OCI-LY1 (cell line): ENCODE results near the gene MYH14.

Experiments used
- H2AFZ ChIP-seq: fragments of 200-600 bp; sonication (generic), shearing (Covaris generic); 2 replicates; pipeline ENCODE4 v1.6.0; 2014; ENCODE audit warnings: antibody characterized with exemption, mild to moderate bottlenecking, low read length
- H3F3A ChIP-seq: fragments of 200-600 bp; sonication (generic), shearing (Covaris generic); 2 replicates; pipeline ENCODE4 v1.6.0; 2014; ENCODE audit warnings: mild to moderate bottlenecking, antibody characterized with exemption, low read length, moderate library complexity; ENCODE audit not compliant: insufficient read depth
- H3K27ac ChIP-seq: fragments of 200-600 bp; sonication (generic); 2 replicates; pipeline ENCODE4 v1.5.1; 2014; ENCODE audit warnings: low read length, mixed run types, mild to moderate bottlenecking, low read depth; ENCODE audit not compliant: poor library complexity, severe bottlenecking
- H3K27me3 ChIP-seq: fragments of 200-600 bp; sonication (generic); 2 replicates; pipeline ENCODE4 v1.6.0; 2014; ENCODE audit warnings: antibody characterized with exemption, mild to moderate bottlenecking, low read length, moderate library complexity; ENCODE audit not compliant: insufficient read depth
- H3K36me3 ChIP-seq: fragments of 200-600 bp; sonication (generic); 2 replicates; pipeline ENCODE4 v1.6.1; 2014; ENCODE audit warnings: mild to moderate bottlenecking, antibody characterized with exemption, low read length, moderate library complexity, mixed read lengths; ENCODE audit not compliant: insufficient read depth
- H3K4me1 ChIP-seq: fragments of 200-600 bp; sonication (generic); 2 replicates; pipeline ENCODE4 v1.5.1; 2014; ENCODE audit warnings: mild to moderate bottlenecking, low read length, moderate library complexity; ENCODE audit not compliant: insufficient read depth, severe bottlenecking
- H3K4me2 ChIP-seq: fragments of 200-600 bp; sonication (generic), shearing (Covaris generic); 2 replicates; pipeline ENCODE4 v1.6.1; 2014; ENCODE audit warnings: low read length
- H3K4me3 ChIP-seq: fragments of 200-600 bp; sonication (generic); 2 replicates; pipeline ENCODE4 v1.5.1; 2014; ENCODE audit warnings: low read length, low read depth, mild to moderate bottlenecking, mixed read lengths; ENCODE audit not compliant: poor library complexity, severe bottlenecking
- H3K79me2 ChIP-seq: fragments of 200-600 bp; shearing (Covaris generic); 2 replicates; pipeline ENCODE4 v1.6.1; 2016; ENCODE audit warnings: mixed run types, low read length, mixed read lengths; ENCODE audit not compliant: insufficient read depth
- H3K9ac ChIP-seq: fragments of 200-600 bp; sonication (generic), shearing (Covaris generic); 2 replicates; pipeline ENCODE4 v1.6.1; 2014; ENCODE audit warnings: mild to moderate bottlenecking, low read length, mixed read lengths
- H3K9me2 ChIP-seq: fragments of 200-600 bp; sonication (generic), shearing (Covaris generic); 2 replicates; pipeline ENCODE4 v1.6.1; 2014; ENCODE audit warnings: low read depth, mild to moderate bottlenecking, low read length, mixed read lengths
- H3K9me3 ChIP-seq: fragments of 200-600 bp; shearing (Covaris generic); 2 replicates; pipeline ENCODE4 v1.6.1; 2014; ENCODE audit warnings: low read length, mixed read lengths
- H4K20me1 ChIP-seq: fragments of 200-600 bp; sonication (generic), shearing (Covaris generic); 2 replicates; pipeline ENCODE4 v1.6.0; 2016; ENCODE audit warnings: mild to moderate bottlenecking, low read length; ENCODE audit not compliant: insufficient read depth
- CTCF ChIP-seq: fragments of 200-600 bp; sonication (generic), shearing (Covaris generic); IDR thresholded peaks from 2 replicates; pipeline ENCODE4 v1.5.1; 2017; ENCODE audit warnings: mild to moderate bottlenecking, antibody characterized with exemption, low read length, moderate library complexity, mixed read lengths
- EZH2 ChIP-seq: fragments of 200-600 bp; sonication (generic), shearing (Covaris generic); IDR thresholded peaks from 2 replicates; pipeline ENCODE4 v1.8.0; 2017; ENCODE audit warnings: borderline replicate concordance, mixed run types, mild to moderate bottlenecking, antibody characterized with exemption, low read length, moderate library complexity, mixed read lengths

Gene MYH14

DNA sequence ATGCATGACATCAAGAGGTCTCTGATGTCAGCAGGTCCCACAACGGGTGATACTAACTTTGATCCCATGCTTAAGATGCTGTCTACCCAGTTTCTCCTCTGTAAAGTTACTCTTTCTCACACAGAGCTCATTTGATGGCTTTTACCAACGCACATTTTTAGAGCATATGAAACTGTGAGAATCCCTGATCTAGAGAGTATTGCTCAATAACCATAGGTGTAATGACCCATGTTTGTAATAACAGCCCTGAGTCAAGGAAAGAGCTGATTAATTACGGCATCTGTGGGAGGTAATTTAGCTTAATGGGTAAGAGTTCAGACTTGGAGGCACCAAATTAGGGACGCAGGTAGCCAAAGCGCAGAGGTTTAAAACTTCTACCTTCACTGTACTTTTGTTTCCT is 22.3 kb upstream of the MYH14 start:
- Histone ChIP-seq H3K9ac (no peak overlapping the region), H4K20me1 (no peaks in the 10 kb centered on the region), H3K4me2 (no peak overlapping the region), H3K27me3 (no peaks in the 10 kb centered on the region), H3K36me3 (no peaks in the 10 kb centered on the region), H3F3A (no peaks in the 10 kb centered on the region), H3K4me1 (no peaks in the 10 kb centered on the region), H3K9me2 (no peaks in the 10 kb centered on the region), H3K27ac (no peak overlapping the region), H3K79me2 (no peaks in the 10 kb centered on the region), H3K9me3 (no peaks in the 10 kb centered on the region), H3K4me3 (no peak overlapping the region), H2AFZ (no peak overlapping the region)
- TF ChIP-seq CTCF, result no peak

DNA sequence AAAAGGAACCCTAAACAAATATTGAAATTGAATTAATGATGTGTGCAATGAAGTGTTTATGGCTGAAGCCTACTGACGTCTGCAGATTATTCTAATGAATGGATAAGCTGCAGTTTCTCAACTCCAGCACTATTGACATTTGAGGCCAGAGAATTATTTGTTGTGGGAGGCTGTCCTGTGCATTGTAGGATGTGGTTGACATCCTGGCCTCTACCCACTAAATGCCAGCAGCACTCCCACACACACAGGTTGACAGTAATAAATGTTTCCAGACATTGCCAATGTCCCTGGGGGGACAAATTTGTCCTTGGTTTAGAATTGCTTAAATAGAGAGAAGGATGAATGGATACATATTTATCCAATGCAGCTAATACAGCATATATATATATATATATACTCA is 19.2 kb upstream of the MYH14 start:
- Histone ChIP-seq H3K4me3 (no peak overlapping the region), H3K9me2 (no peaks in the 10 kb centered on the region), H3K9ac (no peak overlapping the region), H3K79me2 (no peaks in the 10 kb centered on the region), H3K9me3 (no peaks in the 10 kb centered on the region), H3K36me3 (no peaks in the 10 kb centered on the region), H3K27me3 (no peaks in the 10 kb centered on the region), H4K20me1 (no peaks in the 10 kb centered on the region), H3K4me1 (no peaks in the 10 kb centered on the region), H3K4me2 (no peak overlapping the region), H3K27ac (no peak overlapping the region), H3F3A (no peaks in the 10 kb centered on the region), H2AFZ (no peak overlapping the region)
- TF ChIP-seq CTCF (no peak), EZH2 (no peak)

- H3K27me3 ChIP-seq, result no peaks in the 10 kb centered on the region
- no peaks in the 10 kb centered on the region for H3K9me3 ChIP-seq
These were observed 15.5 kb upstream of the MYH14 start for GRCh38 chr19:50187937-50188336.

More at GRCh38 chr19:50187937-50188336, 15.5 kb upstream of the MYH14 start:
- Histone ChIP-seq H3K36me3 (no peaks in the 10 kb centered on the region), H3K79me2 (no peaks in the 10 kb centered on the region), H3K4me1 (no peaks in the 10 kb centered on the region), H3K4me3 (no peak overlapping the region), H3K9me2 (no peaks in the 10 kb centered on the region), H3F3A (no peaks in the 10 kb centered on the region), H3K27ac (no peak overlapping the region), H2AFZ (no peak overlapping the region), H3K4me2 (no peak overlapping the region), H3K9ac (no peak overlapping the region), H4K20me1 (no peaks in the 10 kb centered on the region)
- TF ChIP-seq EZH2, result no peak
- no peak for TF ChIP-seq CTCF
